HG02623 (cell line): ENCODE data around the gene DNAH2.
"Not testable (repeated sequence)": the region's sequence is repeated elsewhere in the genome, so short reads cannot be mapped to it uniquely, and the experiment has no call there.

ENCODE experiments used
- ATAC-seq: cut with Tn5 transposase; IDR thresholded peaks from one replicate; pipeline ENCODE4 v1.9.1; 2021; ENCODE audit warnings: moderate library complexity; ENCODE audit not compliant: unreplicated experiment

The DNAH2 gene

DNA sequence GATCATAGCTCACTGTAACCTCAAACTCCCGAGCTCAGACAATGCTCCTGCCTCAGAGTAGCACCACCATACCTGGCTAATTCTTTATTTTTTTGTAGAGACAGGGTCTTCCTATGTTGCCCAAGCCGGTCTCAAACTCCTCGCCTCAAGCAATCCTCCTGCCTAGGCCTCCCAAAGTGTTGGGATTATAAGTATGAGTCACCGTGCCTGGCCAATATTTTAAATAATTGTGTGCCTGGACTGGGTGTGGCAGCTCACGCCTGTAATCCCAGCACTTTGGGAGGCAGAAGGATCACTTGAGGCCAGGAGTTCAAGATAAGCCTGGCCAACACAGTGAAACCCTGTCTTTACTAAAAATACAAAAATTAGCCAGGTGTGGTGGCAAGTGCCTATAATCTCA, 146.8 kb downstream of the DNAH2 start:
- ATAC-seq, result not testable (repeated sequence)

DNA sequence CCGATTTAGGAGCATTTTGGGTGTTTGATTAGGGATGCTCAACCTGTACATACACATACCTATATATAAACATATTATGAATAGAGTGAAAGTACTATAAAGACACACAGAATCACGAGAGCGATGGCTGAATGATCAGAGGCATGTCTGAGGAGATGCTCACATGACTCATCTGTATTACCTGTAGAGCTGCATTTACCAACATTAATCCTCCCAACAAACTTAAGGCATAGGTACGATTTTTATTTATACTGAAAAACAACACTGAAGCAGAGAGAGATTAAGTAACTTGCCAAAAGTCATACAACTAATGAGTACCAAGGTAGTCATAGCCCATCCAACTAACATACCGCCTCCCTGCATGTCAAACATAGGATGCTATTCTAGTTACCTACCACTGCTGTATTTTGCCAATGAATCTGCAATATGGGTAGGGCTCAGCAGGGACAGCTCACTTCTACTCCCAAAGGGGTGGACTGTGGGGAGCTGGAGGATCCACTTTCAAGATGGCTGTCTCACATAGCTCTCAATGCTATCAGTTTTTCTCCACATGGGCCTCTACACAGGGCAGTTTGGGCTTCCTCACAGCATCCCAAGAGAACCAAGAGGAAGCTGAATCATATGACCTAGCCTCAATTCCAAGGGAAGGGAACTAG, 147.6 kb downstream of the DNAH2 start:
- no peak for ATAC-seq

DNA sequence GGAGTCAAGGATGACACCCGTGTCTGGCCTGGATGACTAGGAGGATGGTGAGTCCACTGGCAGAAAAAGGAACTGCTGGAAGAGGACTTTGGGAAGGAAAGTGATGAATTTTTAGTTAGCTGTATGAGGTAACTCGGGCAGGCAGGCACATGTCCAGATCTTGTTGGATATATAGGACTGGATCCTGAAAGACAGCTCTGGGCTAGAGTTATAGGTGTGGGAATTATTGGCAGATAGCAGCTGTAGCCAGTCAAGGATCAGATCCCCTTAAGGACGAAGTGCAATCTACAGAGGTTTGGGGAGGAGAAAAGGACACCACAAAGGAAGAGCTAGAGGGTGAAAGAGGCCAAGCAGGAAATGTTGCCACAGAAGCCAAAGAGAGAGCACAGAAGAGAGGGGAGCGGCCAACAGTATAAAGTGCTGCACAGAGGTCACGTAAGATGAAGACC, 150.4 kb downstream of the DNAH2 start:
- no peak for ATAC-seq

DNA sequence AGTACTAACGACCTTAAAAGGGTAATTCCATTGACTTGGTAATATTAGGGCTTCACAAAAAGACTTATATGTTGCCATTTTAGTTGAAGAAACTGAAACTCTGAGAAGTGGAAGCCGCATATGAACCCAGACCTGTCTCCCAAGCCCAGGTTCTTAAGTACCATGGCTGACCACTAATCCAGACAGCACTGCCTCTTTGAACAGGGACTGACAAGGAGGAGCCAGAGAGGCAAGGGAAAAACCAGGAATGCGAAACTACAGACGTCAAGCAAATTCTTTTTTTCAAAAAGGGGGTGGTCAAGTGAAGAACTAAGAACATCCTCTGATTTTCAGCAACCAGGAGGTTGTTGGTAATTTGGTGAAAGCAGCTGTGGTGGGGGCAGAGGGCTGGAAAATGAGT, 155.5 kb downstream of the DNAH2 start:
- no peak for ATAC-seq

DNA sequence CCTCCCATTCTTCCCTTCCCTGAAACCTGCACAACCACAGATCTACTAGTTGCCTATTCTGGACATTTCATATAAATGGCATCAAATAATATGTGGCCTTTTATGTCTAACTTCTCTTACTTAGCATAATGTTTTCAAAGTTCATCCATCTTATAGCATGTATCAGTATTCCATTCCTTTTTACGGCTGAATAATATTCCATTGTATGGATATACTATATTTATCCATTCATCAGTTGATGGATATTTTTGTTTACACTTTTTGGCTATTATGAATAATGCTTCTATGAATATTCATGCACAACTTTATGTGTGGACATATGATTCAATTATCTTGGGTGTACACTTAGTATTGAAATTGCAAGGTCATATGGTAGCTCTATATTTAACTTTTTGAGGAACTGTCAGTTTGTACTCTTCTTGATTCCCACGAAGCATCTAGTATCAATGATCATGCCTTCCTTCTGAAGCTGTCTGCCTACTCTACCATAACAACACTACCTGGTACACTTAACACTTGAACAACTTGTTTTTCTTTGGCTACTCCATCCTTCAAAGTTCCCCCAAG, 158.3 kb downstream of the DNAH2 start:
- ATAC-seq, result no peak

DNA sequence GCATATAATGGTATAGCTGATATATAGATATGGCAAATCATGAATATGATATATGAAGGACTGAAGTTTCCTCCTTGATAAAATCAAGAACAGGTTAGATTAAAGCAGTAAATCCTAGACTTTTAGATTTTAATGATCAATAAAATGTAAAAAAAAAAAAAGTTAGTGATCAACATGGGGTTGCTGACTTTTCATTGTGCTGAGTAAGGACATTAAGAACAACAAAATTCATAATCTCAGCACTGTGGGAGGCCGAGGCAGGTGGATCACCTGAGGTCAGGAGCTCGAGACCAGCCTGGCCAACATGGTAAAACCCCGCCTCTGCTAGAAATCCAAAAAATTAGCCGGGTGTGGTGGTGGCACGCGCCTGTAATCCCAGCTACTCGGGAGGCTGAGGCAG, 160.7 kb downstream of the DNAH2 start:
- ATAC-seq, result no peak

DNA sequence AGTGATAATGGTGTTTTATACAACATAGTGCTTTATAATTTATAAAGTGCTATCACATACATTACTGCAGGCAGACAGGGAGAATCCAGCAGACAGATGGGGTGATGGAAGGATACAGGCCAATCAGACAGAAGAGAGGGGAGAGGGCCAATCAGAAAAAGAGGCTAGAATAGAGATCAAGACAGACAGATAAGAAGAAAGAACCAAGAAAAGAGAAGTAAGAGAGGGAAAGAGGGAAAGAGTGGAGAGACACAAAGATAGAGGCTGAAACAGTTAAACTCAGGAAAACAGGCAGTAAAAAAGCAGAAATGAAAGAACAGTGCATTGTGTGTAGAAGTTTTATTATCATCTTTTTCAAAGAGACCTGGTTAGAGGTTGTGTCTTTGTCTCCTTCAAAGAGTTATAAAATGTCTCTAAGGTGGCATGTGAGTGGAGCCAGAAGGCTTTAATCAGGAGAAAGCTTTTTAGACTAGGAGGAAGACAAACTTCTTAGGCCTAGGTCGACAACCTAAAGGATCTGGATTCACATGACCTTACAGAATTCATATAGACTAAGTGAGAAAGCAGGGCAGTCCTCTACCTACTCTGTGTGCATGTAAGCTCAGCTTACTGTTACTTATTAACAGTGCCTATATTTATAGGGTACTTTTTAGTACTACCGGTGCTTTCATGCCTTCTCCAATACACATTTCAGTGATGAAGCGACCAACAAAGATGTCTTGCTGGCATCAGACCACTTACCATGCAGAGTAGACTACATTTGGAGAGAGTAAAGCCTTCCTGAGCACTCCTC, 162.7 kb downstream of the DNAH2 start:
- ATAC-seq, result no peak

DNA sequence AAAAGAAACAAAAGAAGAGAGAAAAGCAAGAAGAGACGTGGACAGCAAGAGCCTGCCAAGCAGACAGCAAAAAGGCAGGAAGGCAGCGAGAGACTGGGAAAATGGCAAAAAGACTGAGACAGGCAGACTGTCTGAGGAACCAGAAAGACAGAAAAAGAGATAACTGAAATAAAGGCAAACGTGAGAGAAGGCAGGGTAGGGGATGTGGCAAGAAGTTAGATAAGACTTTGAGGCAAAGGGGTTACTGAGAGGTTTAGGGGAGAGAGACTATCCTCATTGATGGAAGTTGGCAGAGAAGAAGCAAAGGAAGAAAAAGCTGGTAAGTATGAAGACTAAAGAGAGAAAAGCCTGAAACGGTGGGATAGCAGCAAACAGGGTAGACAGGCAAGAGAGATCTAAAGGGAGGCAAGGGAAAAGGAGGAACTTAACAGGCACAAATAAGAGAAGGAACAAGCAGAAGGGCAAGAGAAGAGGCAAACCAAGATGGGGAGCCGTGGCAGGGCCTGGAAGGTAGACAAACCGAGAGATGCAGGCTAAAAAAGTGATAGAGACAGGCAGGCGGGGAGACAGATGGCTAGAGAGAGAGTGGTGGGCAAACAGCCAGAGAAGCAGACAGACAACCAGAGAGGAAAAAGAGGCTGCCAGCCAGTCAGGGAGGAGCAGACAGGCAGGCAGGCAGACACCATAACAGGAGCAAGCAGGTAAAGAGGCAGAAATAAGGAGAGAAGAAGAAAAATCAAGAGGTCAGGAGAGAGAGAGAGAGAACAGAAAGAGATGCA, 163.9 kb downstream of the DNAH2 start:
- no peak for ATAC-seq

DNA sequence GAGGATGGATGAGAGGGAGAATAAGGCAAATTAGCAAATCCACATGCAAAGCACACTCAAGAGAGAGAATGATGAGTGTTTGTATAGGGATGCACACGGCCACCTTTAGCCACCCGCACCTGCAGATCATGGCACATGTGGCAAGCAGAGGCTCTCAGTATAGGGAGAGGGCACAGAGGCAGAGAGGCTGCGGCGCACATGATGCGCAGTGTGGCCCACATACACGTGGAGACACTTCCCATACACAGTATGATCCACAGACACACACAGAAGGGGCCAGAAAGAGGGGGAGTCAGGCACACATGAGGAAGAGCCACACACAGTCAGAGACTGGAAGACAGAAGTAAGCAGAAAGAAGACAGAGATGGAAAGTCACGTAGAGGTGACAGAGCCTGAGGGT, 164.5 kb downstream of the DNAH2 start:
- no peak for ATAC-seq

DNA sequence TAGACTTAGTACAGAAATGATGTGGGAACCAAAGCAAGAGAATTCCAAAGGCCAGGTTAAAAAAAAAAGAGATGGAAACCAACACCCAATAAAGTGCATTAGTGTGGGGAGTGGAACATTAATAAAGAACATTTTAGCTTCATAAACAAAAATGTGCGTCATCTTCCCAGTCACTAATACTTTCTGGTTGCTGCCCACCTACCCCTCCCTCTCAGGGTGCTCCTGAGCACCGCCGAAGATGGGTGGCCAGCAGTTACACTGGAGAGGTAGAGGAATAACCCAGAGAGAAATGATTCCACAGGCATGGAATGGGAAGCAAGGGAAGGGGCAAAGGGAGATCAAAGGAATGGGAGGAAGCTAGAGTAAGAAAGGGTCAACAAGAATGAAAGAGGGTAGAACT, 165.1 kb downstream of the DNAH2 start:
- no peak for ATAC-seq
